Measurements from ENCODE around the gene F7. TPM values are rescaled to one million over a fixed set of nuclear protein-coding genes. Genes with fewer than 3 reads are reported as not detected.
A peak's percentile ranks its signal among the peaks of the same experiment; 100 is the strongest.

Gene F7
- total RNA-seq, 1 experiment from 2014 or later: not detected

- Histone ChIP-seq H3K9me3 (ENCODE audit: low read length) (no peaks in the 10 kb centered on the region), H3K36me3 (ENCODE audit: low read depth, low read length) (no peaks in the 10 kb centered on the region), H3K9ac (ENCODE audit: low read length) (no peak overlapping the region), H3K27ac (ENCODE audit: low read length) (peak overlapping the region; percentile 63), H3K79me2 (ENCODE audit: low read length) (no peaks in the 10 kb centered on the region), H3K4me2 (ENCODE audit: low read length) (peak overlapping the region; percentile 68), H3F3A (ENCODE audit: low read length, unreplicated experiment) (no peaks in the 10 kb centered on the region), H3K4me1 (ENCODE audit: insufficient read depth, low read length) (peaks cover 11% of the 10 kb centered on the region), H3K4me3 (ENCODE audit: low read length) (no peak overlapping the region), H3K9me2 (replicated peaks; ENCODE audit: low read length) (no peaks in the 10 kb centered on the region), H3K27me3 (ENCODE audit: low read length) (no peaks in the 10 kb centered on the region), H2AFZ (ENCODE audit: low read length) (0 out of 2 replicates have a peak overlapping the region, but pooled peaks have one; percentile 53), H4K20me1 (ENCODE audit: low read length) (no peaks in the 10 kb centered on the region)
- DNase-seq (no peak), ATAC-seq (no peak)
- ChIA-PET CTCF (no interaction called here), POLR2A (ENCODE audit: unreplicated experiment) (no interaction called here)
- no TSS peak for BruUV-seq (replicated peaks)
- intact Hi-C loops (cut with micrococcal nuclease): no loop called here
- TF ChIP-seq EZH2 (IDR thresholded peaks at IDR 0.05; ENCODE audit: low read length, unreplicated experiment) (no peak), CTCF (conservative IDR thresholded peaks at IDR 0.05; ENCODE audit: low read depth, low read length) (no peak), EZH2phosphoT487 (IDR thresholded peaks at IDR 0.05; ENCODE audit: borderline replicate concordance, low read length) (no peak)
Observed at GRCh38 chr13:113064000-113064533, 41.5 kb upstream of the F7 start.

GRCh38 chr13:113064534-113065405 lies 40.8 kb upstream of the F7 start:
- H3K79me2 ChIP-seq (ENCODE audit: low read length): no peaks in the 10 kb centered on the region
- H3F3A ChIP-seq (ENCODE audit: low read length, unreplicated experiment): no peaks in the 10 kb centered on the region
- CTCF ChIA-PET: interaction anchor here (0.6 kb wide), 1 partner anchor 329 kb away, joined by 3 read pairs; no protein-coding TSS in a partner anchor
- ATAC-seq (peak; percentile 70), DNase-seq (peak; percentile 75)
- H4K20me1 ChIP-seq (ENCODE audit: low read length): no peaks in the 10 kb centered on the region
- intact Hi-C loops (cut with micrococcal nuclease): no loop called here
- BruUV-seq (replicated peaks): no TSS peak
- H3K27ac ChIP-seq (ENCODE audit: low read length): peak overlapping the region; percentile 63
- peaks cover 11% of the 10 kb centered on the region for H3K4me1 ChIP-seq (ENCODE audit: insufficient read depth, low read length)
- 0 out of 2 replicates have a peak overlapping the region, but pooled peaks have one; percentile 53 for H2AFZ ChIP-seq (ENCODE audit: low read length)
- H3K9ac ChIP-seq (ENCODE audit: low read length): no peak overlapping the region
- POLR2A ChIA-PET (ENCODE audit: unreplicated experiment): no interaction called here
- TF ChIP-seq CTCF (conservative IDR thresholded peaks at IDR 0.05; ENCODE audit: low read depth, low read length) (no peak), EZH2 (IDR thresholded peaks at IDR 0.05; ENCODE audit: low read length, unreplicated experiment) (no peak), EZH2phosphoT487 (IDR thresholded peaks at IDR 0.05; ENCODE audit: borderline replicate concordance, low read length) (no peak)
- no peaks in the 10 kb centered on the region for H3K36me3 ChIP-seq (ENCODE audit: low read depth, low read length)
- no peaks in the 10 kb centered on the region for H3K9me3 ChIP-seq (ENCODE audit: low read length)
- H3K4me2 ChIP-seq (ENCODE audit: low read length): peak overlapping the region; percentile 68
- H3K4me3 ChIP-seq (ENCODE audit: low read length): no peak overlapping the region
- H3K27me3 ChIP-seq (ENCODE audit: low read length): no peaks in the 10 kb centered on the region
- no peaks in the 10 kb centered on the region for H3K9me2 ChIP-seq (replicated peaks; ENCODE audit: low read length)

All from PC-3 (cell line).